NCI-H187 treated with DMSO at 0.1 percent for 48 hours (cell line): Measurements from ENCODE around the gene LTB.
A peak's percentile ranks its signal among the peaks of the same experiment; 100 is the strongest.

Experiments used
- DNase-seq: peaks from one replicate; lab custom pipeline; 2025; lab: John Stamatoyannopoulos, UW

The LTB gene

DNA sequence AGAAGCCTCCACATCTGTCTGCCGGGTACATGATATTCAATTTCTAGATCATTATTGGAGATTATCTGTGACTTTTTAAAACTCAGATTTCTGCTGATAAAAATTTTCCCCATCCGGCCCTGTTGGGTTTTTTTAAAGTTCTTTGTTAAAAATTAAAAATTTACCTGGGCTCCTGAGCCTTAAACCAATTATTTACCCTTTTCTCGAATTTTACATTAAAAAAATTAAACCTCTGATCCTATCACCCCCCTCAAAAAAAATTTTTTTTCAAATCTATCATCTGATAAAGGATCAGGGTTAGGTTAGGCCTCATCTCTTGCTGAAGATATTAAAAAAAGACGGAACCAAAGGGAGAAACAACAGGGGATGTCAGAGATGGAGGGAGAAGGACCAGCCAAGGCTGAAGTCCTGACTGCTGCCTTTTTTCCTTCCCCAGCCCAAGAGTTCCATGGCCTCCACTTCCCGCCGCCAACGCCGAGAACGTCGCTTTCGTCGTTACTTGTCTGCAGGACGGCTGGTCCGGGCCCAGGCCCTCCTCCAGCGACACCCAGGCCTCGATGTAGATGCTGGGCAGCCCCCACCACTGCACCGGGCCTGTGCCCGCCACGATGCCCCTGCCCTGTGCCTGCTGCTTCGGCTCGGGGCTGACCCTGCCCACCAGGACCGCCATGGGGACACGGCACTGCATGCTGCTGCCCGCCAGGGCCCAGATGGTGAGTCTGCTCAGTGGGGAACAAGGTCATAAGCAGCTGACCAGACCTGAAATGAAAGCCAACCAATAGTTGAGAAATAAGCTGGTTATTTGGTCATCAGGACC, 34.3 kb downstream of the LTB start:
- DNase-seq, result no peak

DNA sequence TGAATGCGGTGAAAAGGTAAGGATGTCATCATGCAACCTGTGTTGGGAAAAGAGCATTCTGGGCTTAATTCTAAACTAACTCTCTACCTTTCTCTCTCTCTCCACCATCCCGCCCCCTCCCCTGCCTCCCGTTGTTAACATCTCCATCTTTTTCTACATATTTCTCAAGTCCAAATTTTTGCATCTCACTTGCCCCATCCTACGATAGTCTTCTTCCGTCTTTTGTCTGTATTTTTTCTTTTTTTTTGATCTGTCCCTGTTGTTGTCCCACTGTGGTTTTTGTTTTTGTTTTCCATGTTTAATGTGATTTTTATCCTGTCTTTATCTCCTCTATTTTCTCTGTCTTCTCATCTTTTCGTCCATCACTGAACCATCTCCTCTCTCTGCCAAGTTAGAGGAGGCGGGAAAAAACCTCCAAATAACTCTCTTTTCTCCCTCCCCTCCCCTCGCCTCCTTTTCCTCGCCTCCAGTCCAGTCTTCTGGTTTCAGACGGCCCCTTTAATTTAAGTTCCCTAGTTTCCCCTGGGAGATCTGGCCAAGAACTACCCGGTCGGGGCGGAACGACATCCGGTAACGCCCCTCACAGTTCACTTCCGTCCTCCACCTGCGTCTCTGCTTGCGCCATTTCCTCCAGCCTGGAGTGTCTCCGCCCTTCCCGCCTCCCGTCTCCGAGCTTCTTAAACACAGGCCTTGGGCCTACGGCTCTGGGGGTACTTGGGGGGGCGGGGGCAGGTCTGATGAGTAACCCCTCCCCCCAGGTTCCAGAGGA, 35.1 kb downstream of the LTB start, which contains the start of gene NFKBIL1:
Gene NFKBIL1 (plus strand): TSS at position 651 of the 769 bp plus-strand sequence. CDS start 87 bp downstream, at position 738.
- DNase-seq, result peak; percentile 86

DNA sequence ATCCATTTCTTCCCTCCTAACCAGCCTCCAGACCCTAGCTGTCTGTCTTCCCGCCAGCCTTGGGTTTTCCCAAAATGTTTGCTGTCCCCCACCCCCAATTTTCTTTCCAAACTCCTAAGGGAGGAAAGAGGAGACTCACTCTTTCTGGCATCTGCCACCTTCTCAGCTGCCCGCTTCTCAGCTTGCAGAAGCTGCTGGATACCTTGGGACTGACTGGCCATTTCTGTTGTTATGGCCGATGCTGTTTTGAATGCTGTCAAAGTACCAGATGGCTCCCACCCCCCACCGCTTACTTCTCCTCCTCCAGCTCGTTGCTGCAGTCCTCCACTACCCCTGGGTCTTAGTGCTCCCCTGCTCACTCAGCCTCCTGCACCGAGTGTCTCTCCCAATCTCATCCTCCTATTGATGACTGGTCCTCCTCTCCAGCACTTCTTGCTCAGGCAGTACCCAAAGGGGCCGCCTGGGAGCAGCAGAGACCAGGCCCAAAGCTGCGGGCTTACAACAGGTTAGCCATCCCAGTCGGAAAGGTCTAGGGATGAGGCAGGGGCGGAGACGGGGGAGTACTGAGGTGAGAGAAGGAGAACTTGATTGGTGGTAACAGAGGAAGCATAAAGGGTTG, 35.8 kb downstream of the LTB start, which contains the start of gene ATP6V1G2:
Gene ATP6V1G2 (minus strand): TSS at position 270 of the 619 bp plus-strand sequence. CDS start 49 bp downstream, at position 221.
- peak; percentile 83 for DNase-seq

DNA sequence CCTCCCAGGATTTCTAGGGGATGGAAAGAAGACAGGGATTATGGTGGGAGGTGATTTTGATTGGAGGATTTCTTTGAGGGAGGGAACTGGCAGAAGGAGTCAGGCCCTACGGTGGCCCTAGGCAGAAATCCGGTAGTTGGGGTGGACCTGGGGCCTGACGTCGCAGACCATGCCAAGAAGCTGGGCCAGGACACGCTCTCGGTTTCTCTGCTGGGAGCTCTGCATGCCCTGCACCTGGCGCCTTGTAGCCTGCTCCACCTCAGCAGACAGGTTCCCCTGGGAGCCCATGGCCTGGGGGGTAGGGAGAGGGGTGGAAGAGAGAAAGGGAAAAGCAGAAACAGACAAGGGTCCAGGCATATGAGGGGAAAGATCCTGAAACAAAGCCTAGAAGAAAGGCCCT, 36.9 kb downstream of the LTB start:
- no peak for DNase-seq

DNA sequence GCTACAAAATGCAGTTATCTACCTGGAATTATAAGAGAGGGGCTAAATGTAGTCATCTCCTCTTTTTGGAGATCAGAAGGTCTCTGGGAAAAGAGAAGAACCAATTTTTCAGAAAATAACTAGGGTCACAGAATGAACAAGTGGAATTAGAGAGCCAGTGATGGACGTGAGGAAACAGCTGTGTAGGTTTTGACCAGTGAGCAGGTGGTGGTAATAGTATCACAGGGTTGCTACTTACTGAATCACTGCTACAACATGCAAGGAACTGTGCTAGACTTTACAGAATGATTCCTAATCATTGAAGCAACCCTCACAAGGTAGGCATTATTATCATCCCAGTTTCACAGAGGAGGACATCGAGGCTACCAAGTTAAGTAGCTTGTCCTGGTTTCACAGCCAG, 37.5 kb downstream of the LTB start:
- DNase-seq, result no peak

DNA sequence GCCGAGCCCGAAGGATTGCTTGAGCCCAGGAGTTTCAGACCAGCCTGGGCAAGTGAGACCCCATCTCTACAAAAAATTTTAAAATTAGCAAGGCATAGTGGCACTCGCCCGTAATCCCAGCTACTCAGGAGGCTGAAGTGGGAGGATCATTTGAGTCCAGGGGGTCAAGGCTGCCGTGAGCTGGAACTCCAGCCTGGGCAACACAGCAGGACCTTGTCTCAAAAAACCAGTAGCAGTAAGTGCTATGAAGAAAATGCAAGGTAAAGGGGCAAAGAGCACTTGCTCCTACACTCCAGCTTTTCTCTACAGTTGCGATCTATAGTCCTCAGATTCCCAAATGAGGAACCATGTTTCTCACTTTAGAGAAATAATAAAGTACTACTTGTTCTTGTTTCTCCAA, 38.6 kb downstream of the LTB start:
- no peak for DNase-seq

DNA sequence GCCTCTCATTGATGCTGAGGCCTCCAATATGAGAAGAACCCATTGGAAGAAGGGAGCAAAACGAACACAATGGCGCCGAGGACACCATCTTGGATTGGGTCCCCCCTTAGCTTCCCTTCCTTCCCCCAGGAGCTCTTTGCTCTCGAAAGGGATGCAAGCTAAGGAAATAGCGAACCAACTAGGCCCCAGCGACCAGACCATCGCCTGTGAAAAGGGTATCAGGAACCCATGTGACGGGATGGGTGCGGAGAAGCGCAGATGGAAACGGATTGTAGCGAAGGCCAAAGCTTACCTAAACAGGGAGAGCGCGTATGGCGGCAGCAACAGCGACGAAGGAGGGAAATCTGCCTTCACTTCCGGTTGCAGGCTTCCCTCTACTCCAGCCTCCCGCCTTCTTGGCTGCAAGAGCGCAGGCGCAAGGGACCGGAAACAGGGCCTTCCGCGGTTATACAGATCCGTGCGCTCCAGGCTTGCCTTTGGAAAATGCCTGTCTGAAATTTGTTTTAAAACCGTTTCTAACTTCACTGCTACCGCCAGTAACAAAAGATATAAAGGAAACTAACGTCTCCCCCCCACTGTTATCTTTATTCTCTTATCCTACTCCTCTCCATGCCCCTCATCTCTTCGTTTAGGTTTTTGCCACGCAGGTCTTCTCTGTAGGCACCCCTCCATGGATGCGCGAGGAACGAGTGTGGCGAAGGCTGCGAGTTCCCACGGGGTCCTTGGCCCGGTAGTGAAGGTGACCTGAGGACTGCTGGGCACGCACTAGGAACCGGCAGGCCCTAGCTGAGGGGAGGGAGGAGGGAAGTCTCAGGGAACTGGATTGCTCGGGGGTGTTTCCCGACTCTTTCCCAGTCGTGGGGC, 40.3 kb downstream of the LTB start, which contains the start of gene DDX39B:
Gene DDX39B (minus strand): TSS at position 346 of the 864 bp plus-strand sequence. CDS start 1,471 bp downstream, outside the sequence.
- DNase-seq, result peak; percentile 94

DNA sequence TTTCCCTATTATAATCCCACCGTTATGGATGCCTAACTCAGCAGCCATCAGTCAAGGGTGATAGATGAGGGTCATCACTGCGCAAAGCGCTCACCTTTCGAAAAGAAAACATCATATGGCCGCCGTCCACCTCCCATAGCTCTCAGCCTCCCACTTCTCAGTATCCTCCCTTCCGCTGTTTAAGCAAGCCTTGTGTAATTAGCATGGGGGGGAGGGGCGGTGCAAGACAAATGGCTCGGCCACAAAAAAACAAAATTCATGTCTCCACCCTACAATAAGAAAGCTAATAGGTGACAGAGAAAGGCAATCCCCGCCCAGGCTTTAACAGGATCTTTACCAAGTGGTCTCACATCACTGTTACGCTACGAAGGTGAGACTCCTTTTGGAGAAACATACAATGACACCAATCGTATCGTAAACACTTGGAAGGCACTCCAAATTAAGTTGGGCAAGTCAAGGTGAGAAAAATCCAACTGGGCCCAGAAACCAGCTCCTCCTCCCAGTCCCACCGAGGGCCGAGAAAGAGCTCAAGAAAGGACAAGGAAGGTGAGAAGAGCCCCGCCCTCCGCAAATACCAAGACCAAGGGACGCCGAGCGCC, 41.1 kb downstream of the LTB start:
- DNase-seq, result peak; percentile 5

DNA sequence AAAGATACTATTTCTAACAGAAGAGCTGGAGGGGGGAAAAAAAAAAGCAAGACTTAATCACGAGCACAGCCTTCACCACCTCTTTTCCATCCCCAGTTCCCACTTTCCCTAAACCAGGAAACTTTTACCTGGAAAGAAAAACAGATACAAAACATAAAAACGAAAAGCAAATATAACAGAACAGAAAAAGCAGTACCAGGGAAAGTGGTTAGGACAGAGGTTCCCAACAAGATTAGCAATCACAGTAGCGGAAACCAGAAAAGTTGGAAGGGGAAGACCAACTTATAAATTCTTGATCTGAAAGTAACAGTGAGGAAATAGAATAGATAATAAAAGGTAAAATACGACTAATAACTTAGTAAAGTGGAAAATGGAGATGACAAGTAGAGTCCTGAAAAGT, 41.6 kb downstream of the LTB start:
- DNase-seq, result no peak

DNA sequence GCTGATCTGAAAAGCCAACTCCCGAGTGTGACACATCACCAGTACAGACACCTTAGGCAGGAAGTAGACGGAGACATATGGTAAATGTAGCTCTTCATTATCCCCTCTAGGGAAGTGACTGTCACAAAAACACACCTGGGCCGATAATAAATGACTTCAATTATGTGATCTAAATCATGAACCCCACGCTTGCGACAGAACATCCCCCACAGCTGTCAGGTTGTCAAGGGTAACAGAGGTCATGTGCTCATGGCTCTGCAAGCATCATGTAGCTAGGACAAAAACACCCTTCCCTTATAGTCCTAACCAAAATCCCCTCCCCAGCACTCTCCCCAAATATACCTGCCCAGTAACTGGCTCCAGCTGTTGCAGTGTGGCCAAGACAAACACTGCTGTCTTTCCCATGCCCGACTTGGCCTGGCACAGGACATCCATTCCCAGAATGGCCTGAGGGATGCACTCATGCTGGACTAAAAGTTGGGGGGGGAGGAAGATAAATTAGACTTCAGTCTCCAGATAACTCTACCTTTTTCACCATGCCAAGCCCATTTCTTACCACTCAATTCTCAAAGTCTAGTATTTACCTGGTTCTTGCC, 43.3 kb downstream of the LTB start:
- DNase-seq, result no peak

DNA sequence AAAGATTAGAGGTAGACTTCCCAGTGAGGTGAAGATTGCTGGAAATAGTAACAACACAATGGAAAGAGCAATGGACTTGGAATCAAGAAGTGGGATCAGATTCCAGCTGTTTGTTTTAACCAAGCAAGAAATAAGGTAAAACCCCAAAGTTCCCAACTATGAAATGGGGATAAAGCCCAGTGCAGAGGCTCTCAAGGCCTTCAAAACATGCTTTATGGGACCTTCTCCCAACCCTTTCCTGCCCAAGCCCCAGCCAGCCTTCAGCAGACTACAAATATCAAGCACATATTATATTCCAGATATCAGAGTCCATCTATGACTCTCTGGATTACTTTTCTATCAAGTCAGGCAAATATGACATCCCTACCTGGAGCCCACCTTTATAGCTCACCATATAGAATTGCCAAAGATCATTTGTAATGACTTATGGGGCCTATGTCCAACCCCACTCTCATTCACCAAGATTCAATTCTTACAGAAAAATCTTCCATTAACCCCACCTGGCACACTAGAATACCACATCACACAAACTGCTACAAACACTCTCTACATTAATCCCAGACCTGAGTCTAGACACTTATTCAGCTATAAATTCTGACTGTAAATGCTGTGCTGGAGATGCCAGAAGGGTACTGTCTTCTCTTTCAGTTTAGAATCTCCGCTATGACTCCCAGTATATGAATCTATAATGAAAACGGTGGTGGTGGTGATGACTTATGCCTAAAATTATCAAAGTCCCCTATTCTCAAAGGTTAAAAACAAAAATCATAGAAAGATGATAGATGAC, 46.5 kb downstream of the LTB start:
- DNase-seq, result no peak

DNA sequence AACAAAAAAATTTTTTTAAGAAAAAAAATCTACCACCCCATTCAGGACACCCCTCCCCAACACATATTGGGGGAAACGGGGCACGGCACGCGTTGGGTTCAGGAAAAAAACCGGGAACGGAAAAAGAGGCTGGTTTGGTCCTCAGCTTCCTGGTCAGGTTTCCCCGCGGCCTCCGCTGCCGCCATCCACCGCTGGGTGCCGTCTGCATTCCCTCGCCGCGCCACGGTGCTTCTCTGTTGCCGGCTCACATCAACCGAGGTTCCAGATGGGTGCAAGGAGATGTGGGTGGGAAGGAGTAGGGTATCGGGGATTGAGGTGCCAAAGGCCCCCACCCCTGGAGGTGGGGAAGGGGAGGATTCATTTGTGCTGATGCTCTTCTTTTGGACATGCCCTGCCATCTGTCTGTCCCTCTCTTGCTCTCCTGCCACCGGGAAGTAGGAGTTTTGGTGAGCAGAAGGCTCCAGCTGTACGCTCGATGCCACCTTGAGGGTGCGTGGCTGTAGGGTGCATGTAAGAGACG, 47.6 kb downstream of the LTB start:
- no peak for DNase-seq

DNA sequence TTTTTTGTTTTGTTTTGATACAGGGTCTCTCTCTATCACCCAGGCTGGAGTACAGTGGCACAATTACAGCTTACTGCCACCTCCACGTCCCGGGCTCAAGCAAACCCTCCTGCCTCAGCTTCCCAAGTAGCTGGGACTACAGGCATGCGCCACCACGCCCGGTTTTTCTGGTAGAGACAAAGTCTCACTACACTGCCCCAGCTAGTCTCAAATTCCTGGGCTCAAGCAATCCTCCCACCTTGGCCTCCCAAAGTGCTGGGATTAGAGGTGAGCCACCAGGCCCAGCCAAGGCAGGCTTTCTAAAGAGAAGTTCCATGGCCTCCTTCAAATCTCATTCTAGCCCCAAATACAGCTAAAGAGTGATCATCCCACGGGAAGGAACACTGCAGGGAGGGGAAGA, 48.2 kb downstream of the LTB start:
- no peak for DNase-seq

DNA sequence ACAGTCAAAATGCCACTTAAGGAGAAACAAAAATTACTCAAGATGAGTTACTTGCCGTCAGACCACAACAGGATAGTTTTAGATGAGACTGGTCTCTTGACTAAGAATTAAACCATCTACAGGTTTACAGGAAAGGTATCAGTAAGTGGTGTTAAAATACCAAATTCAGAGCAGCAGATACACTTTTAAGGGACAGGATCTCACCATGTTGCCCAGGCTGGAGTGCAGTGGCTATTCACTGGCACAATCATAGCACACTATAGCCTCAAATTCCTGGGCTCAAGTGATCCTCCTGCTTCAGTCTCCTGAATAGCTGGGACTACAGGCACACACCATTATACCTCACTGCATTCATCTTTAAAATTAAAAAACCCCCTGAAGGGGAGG, 48.8 kb downstream of the LTB start:
- DNase-seq, result no peak

DNA sequence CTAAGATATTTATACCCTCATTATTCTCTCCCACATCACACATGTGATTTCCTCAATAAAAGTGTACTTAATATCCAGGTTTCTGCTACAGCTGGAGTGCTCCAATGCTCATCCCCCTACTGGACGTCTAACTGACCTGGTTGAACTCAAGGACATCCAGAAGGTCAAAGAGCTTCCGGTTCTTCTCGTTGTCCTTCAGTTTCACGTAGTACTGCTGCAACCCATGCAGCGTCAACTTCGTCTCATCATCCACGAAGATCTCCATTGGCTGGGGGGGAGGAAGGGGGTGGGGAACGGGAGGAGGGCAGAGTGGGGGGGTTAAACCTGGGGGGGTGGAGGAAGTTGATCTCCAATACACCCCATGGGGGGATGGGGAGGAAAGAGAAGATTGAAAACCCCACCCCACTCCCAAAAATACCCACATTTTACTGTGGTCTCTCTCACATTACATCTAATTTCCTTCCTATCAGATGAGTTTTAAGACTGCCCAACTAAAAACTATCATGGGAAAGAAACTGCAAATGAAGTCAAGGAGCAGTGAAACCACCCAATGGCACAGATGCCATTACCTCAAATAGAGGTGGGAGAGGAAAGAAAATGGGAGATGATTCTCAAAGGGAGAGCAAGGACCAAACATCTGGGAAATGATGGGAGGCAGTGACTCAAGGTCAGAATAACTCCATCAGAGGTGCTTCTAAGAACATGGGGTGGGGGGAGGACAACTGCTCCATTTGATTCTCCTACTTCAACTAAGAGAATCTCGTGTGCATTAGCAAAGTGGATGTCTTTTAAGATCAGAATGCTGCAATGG, 49.4 kb downstream of the LTB start:
- no peak for DNase-seq

DNA sequence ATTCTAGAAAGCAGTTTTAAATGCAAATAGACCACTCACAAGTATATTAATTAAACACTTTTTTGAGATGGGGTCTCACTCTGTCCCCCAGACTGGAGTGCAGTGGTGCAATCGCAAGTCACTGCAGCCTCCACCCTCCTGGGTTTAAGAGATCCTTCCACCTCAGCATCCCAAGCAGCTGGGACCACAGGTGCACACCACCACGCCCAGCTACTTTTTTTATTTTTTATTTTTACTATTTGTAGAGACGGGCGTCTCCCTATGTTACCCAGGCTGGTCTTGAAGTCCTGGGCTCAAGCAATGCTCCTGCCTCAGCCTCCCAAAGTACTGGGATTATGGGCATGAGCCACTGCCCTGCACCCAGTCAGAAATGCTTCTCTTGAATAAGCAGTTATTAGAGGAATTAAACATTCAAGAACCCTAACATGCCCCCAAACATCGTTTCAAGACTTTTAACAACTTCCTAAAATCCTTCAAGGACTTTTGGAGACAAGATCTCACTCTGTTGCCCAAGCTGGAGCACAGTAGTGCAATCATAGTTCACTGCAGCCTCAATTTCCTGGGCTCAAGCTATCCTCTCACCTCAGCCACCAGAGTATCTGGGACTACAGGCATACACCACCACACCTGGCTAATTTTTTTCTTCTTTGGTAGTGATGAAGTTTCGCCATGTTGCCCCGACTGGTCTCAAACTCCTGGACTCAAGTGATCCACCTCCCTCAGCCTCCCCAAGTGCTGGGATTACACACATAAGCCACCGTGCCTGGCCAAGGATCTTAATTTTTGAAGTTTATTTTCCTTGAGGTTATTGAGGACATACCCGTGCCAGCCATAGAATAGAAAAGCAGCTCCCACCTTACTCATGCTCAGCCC, 50.2 kb downstream of the LTB start:
- no peak for DNase-seq

DNA sequence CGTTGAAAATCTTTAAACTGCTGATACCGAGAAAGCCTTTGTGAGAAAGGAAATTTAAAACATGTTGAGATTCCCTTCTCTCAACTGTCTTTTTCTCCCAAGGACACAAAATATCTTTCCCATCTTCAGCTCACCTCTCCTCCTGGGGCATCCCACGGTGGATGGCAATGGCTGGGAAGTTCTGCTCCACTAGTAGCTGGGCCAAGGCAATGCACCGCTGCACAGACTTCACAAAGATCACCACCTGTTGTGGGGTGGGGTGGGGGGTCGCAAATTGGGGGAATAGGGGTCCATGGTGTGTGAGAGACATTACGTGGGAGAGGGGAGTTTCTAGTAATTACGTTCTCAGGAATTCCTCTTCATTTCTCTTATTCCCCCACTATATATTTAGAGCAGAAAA, 51.1 kb downstream of the LTB start:
- DNase-seq, result no peak

DNA sequence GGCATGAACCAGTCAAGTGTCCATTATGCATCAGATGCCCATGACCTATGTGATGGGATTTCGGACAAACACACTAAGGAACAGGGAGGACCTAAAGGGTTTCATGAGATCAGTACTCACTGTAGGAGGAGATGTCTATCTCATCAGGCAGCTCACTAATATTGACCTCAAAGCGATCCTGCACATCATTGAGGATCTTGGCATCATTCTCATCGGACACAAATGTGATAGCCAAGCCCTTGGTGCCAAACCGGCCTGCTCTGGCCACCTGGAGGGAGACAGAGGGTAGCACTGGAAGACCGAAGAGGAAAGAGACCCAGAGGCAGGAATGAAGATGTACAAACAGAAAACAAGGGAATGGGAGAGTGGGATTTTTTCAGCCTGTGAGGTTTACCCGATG, 51.6 kb downstream of the LTB start:
- DNase-seq, result no peak
